ENCODE data around the gene HFE.
"Not testable (repeated sequence)": the region's sequence is repeated elsewhere in the genome, so short reads cannot be mapped to it uniquely, and the experiment has no call there.

Gene HFE

DNA sequence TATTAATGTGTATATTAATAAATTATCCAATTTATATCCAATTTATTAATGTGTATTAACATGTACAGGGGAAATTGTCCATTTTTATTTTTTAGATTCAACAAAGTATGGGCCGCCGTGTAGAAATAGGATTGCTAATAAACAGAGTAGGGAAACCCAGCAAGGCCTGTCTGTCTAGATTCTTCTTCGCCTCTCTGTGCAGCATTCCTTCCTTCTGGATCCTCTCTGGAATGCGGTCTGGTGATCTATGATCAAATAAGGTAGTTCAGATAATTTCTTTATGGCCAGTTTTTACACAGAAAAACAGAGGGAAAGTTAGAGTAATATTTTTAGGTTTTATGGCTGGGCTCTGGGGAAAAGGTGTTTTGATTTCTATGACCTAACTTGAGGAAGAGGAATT is 19.9 kb upstream of the HFE start:
- H3K4me1 ChIP-seq (ENCODE audit: control insufficient read depth, insufficient read depth, low read length), result no peaks in the 10 kb centered on the region
- peaks cover 5% of the 10 kb centered on the region for H3K27me3 ChIP-seq (ENCODE audit: control insufficient read depth, insufficient read depth, low read length)
- no peaks in the 10 kb centered on the region for H3K9me3 ChIP-seq (replicated peaks; ENCODE audit: low read length)
- H3K9ac ChIP-seq (ENCODE audit: low read depth, low read length), result no peak overlapping the region
- no peak overlapping the region for H3K4me3 ChIP-seq (ENCODE audit: low read length)
- no peaks in the 10 kb centered on the region for H3K36me3 ChIP-seq (ENCODE audit: insufficient read depth, low read length)
- H3K4me2 ChIP-seq (ENCODE audit: low read length), result no peak overlapping the region

DNA sequence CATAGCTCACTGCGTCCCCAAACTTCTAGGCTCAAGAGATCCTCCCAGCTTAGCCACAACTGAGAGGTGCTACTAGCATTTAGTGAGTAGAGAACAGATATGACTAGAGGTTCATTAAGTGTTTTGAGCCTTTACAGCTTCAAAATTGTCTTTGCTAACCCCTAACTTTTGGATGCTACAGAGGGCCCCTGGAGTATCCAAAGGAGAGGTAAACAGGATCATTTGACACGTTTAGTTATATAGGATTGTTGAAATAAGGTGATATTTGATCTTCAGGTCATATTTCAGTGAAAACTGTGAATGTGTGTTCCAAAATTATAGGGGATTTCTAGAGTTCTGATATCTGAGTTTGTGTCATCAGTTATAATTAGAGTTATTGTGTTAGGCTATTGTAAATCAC is 19.2 kb upstream of the HFE start:
- Histone ChIP-seq H3K4me3 (ENCODE audit: low read length) (no peak overlapping the region), H3K9me3 (replicated peaks; ENCODE audit: low read length) (no peaks in the 10 kb centered on the region), H3K27me3 (ENCODE audit: control insufficient read depth, insufficient read depth, low read length) (peaks cover 5% of the 10 kb centered on the region), H3K36me3 (ENCODE audit: insufficient read depth, low read length) (no peaks in the 10 kb centered on the region), H3K4me2 (ENCODE audit: low read length) (no peak overlapping the region), H3K9ac (ENCODE audit: low read depth, low read length) (no peak overlapping the region), H3K4me1 (ENCODE audit: control insufficient read depth, insufficient read depth, low read length) (no peaks in the 10 kb centered on the region)

DNA sequence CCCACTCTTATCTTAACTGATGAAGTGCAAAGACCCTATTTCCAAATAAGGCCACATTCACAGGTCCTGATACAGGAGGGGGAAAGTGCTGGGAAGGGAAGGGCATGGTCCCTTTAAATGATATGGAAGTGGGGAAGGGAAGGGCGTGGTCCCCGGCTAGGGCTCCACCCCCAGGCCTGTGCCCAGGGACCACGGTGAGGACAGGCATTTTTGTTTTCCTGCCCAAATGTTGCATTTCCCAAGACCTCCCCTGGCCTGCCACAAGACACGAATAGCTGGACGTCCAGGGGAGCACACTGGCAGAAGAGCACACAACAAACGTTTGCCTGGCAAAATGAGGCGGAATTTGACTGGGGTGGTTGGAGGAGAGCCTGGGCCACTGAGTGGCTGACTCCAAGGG is 16.1 kb upstream of the HFE start:
- Histone ChIP-seq H3K9ac (ENCODE audit: low read depth, low read length) (no peak overlapping the region), H3K4me1 (ENCODE audit: control insufficient read depth, insufficient read depth, low read length) (no peaks in the 10 kb centered on the region)

DNA sequence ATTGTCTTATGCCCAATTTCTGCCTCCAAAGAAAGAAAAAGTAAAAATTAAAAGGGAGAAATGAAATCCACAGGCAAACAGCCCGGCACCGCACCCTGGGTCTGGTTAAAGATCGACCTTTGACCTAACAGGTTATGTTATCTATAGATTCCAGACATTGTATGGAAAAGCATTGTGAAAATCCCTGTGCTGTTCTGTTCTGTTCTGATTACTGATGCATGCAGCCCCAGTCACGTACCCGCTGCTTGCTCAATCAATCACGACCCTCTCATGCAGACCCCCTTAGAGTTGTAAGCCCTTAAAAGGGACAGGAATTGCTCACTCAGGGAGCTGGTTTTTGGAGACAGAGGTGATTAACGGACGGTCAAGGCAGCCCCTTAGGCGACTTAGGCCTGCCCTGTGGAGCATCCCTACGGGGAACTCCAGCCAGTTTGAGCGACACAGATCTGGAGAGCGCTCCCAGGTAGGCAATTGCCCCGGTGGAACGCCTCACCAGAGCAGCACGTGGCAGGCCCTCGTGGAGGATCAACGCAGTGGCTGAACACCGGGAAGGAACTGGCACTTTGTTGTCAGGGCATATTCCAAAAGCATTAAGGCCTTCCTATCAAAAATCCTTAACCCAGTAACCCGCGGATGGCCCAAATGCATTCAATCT is 12.0 kb upstream of the HFE start:
- no peaks in the 10 kb centered on the region for H3K27me3 ChIP-seq (ENCODE audit: control insufficient read depth, insufficient read depth, low read length)
- no peak overlapping the region for H3K9ac ChIP-seq (ENCODE audit: low read depth, low read length)
- H3K36me3 ChIP-seq (ENCODE audit: insufficient read depth, low read length), result no peaks in the 10 kb centered on the region
- no peak overlapping the region for H3K4me2 ChIP-seq (ENCODE audit: low read length)
- no peak overlapping the region for H3K4me3 ChIP-seq (ENCODE audit: low read length)
- H3K9me3 ChIP-seq (replicated peaks; ENCODE audit: low read length), result no peaks in the 10 kb centered on the region
- no peaks in the 10 kb centered on the region for H3K4me1 ChIP-seq (ENCODE audit: control insufficient read depth, insufficient read depth, low read length)

More for the DNA sequence above, 16.1 kb upstream of the HFE start:
- Histone ChIP-seq H3K9me3 (replicated peaks; ENCODE audit: low read length) (no peaks in the 10 kb centered on the region), H3K36me3 (ENCODE audit: insufficient read depth, low read length) (no peaks in the 10 kb centered on the region), H3K4me2 (ENCODE audit: low read length) (peak overlapping the region; percentile 40), H3K27me3 (ENCODE audit: control insufficient read depth, insufficient read depth, low read length) (peaks cover 5% of the 10 kb centered on the region), H3K4me3 (ENCODE audit: low read length) (no peak overlapping the region)

DNA sequence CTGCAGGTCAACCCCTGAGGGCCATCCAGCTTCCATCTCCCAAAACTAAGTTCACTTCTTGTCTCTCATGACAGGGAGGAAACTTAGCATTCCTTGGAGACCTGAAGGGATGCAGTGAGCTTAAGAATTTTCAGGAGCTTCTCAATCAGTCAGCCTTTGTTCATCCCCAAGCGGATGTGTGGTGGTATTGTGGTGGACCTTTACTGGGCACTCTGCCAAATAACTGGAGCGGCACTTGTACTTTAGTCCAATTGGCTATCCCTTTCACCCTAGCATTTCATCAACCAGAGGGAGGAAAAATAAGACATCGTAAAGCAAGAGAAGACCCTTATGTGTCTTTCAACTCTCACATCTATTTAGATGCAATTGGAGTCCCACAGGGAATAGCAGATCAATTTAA is 9.2 kb upstream of the HFE start:
- H3K4me2 ChIP-seq (ENCODE audit: low read length); H3K27me3 ChIP-seq (ENCODE audit: control insufficient read depth, insufficient read depth, low read length): not testable (repeated sequence)

DNA sequence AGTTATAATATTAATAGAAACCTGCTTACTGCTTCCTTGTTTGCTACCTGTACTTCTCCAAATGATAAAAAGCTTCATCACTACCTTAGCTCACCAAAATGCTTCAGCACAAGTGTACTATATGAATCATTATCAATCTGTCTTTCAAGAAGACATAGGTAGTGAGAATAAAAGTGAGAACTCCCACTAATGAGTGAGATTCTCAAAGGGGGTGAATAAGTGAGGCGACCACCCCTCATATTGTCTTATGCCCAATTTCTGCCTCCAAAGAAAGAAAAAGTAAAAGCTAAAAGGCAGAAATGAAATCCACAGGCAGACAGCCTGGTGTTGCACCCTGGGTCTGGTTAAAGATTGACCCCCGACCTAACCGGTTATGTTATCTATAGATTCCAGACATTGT is 6.1 kb upstream of the HFE start:
- H3K4me3 ChIP-seq (ENCODE audit: low read length); H3K36me3 ChIP-seq (ENCODE audit: insufficient read depth, low read length); H3K9ac ChIP-seq (ENCODE audit: low read depth, low read length); H3K4me2 ChIP-seq (ENCODE audit: low read length); H3K9me3 ChIP-seq (replicated peaks; ENCODE audit: low read length); H3K4me1 ChIP-seq (ENCODE audit: control insufficient read depth, insufficient read depth, low read length); H3K27me3 ChIP-seq (ENCODE audit: control insufficient read depth, insufficient read depth, low read length): not testable (repeated sequence)

More for the DNA sequence above, 9.2 kb upstream of the HFE start:
- not testable (repeated sequence) for H3K4me3 ChIP-seq (ENCODE audit: low read length); H3K9me3 ChIP-seq (replicated peaks; ENCODE audit: low read length); H3K36me3 ChIP-seq (ENCODE audit: insufficient read depth, low read length); H3K4me1 ChIP-seq (ENCODE audit: control insufficient read depth, insufficient read depth, low read length); H3K9ac ChIP-seq (ENCODE audit: low read depth, low read length)

DNA sequence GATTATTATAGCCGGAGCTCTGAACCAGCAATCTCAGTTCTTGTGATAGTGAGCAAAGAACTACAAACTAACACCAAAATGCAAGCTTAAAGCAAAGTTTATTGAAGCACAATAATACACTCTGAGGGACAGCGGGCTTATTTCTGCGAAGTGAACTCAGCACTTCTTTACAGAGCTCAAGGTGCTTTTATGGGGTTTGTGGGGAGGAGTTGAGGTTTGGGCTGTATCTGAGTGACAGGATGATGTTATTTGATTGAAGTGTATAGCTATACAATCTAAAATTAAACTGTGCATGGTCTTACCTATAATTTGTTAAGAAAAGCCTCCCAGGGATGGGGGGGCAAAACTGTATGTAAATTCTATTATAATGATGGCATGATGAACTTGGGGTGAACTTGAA is 1.0 kb upstream of the HFE start:
- Histone ChIP-seq H3K9me3 (replicated peaks; ENCODE audit: low read length) (no peaks in the 10 kb centered on the region), H3K9ac (ENCODE audit: low read depth, low read length) (no peak overlapping the region), H3K27me3 (ENCODE audit: control insufficient read depth, insufficient read depth, low read length) (no peaks in the 10 kb centered on the region), H3K4me3 (ENCODE audit: low read length) (no peak overlapping the region), H3K4me1 (ENCODE audit: control insufficient read depth, insufficient read depth, low read length) (peaks cover 8% of the 10 kb centered on the region), H3K36me3 (ENCODE audit: insufficient read depth, low read length) (no peaks in the 10 kb centered on the region), H3K4me2 (ENCODE audit: low read length) (no peak overlapping the region)

DNA sequence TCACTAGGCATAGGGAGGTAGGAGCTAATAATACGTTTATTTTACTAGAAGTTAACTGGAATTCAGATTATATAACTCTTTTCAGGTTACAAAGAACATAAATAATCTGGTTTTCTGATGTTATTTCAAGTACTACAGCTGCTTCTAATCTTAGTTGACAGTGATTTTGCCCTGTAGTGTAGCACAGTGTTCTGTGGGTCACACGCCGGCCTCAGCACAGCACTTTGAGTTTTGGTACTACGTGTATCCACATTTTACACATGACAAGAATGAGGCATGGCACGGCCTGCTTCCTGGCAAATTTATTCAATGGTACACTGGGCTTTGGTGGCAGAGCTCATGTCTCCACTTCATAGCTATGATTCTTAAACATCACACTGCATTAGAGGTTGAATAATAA is 1.1 kb downstream of the HFE start:
- Histone ChIP-seq H3K4me3 (ENCODE audit: low read length) (peak overlapping the region; percentile 83), H3K27me3 (ENCODE audit: control insufficient read depth, insufficient read depth, low read length) (no peaks in the 10 kb centered on the region), H3K4me1 (ENCODE audit: control insufficient read depth, insufficient read depth, low read length) (peaks cover 8% of the 10 kb centered on the region), H3K9me3 (replicated peaks; ENCODE audit: low read length) (no peaks in the 10 kb centered on the region), H3K4me2 (ENCODE audit: low read length) (peak overlapping the region; percentile 80), H3K36me3 (ENCODE audit: insufficient read depth, low read length) (no peaks in the 10 kb centered on the region), H3K9ac (ENCODE audit: low read depth, low read length) (peak overlapping the region; percentile 84)

DNA sequence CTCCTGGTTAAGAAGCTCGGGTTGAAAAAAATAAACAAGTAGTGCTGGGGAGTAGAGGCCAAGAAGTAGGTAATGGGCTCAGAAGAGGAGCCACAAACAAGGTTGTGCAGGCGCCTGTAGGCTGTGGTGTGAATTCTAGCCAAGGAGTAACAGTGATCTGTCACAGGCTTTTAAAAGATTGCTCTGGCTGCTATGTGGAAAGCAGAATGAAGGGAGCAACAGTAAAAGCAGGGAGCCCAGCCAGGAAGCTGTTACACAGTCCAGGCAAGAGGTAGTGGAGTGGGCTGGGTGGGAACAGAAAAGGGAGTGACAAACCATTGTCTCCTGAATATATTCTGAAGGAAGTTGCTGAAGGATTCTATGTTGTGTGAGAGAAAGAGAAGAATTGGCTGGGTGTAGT is 2.0 kb downstream of the HFE start:
- H3K9me3 ChIP-seq (replicated peaks; ENCODE audit: low read length), result no peaks in the 10 kb centered on the region

DNA sequence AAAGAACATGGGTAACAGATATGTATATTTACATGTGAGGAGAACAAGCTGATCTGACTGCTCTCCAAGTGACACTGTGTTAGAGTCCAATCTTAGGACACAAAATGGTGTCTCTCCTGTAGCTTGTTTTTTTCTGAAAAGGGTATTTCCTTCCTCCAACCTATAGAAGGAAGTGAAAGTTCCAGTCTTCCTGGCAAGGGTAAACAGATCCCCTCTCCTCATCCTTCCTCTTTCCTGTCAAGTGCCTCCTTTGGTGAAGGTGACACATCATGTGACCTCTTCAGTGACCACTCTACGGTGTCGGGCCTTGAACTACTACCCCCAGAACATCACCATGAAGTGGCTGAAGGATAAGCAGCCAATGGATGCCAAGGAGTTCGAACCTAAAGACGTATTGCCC is 5.2 kb downstream of the HFE start:
- Histone ChIP-seq H3K4me3 (ENCODE audit: low read length) (no peak overlapping the region), H3K27me3 (ENCODE audit: control insufficient read depth, insufficient read depth, low read length) (no peaks in the 10 kb centered on the region), H3K4me2 (ENCODE audit: low read length) (no peak overlapping the region), H3K9ac (ENCODE audit: low read depth, low read length) (no peak overlapping the region), H3K36me3 (ENCODE audit: insufficient read depth, low read length) (no peaks in the 10 kb centered on the region), H3K4me1 (ENCODE audit: control insufficient read depth, insufficient read depth, low read length) (peaks cover 8% of the 10 kb centered on the region), H3K9me3 (replicated peaks; ENCODE audit: low read length) (no peaks in the 10 kb centered on the region)

More for the DNA sequence above, 2.0 kb downstream of the HFE start:
- Histone ChIP-seq H3K9ac (ENCODE audit: low read depth, low read length) (no peak overlapping the region), H3K4me2 (ENCODE audit: low read length) (no peak overlapping the region), H3K4me3 (ENCODE audit: low read length) (no peak overlapping the region), H3K4me1 (ENCODE audit: control insufficient read depth, insufficient read depth, low read length) (peaks cover 8% of the 10 kb centered on the region), H3K36me3 (ENCODE audit: insufficient read depth, low read length) (no peaks in the 10 kb centered on the region), H3K27me3 (ENCODE audit: control insufficient read depth, insufficient read depth, low read length) (no peaks in the 10 kb centered on the region)

DNA sequence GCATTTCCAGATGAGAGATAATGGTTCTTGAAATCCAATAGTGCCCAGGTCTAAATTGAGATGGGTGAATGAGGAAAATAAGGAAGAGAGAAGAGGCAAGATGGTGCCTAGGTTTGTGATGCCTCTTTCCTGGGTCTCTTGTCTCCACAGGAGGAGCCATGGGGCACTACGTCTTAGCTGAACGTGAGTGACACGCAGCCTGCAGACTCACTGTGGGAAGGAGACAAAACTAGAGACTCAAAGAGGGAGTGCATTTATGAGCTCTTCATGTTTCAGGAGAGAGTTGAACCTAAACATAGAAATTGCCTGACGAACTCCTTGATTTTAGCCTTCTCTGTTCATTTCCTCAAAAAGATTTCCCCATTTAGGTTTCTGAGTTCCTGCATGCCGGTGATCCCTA is 6.8 kb downstream of the HFE start:
- Histone ChIP-seq H3K4me2 (ENCODE audit: low read length) (no peak overlapping the region), H3K4me3 (ENCODE audit: low read length) (no peak overlapping the region), H3K4me1 (ENCODE audit: control insufficient read depth, insufficient read depth, low read length) (no peaks in the 10 kb centered on the region), H3K9ac (ENCODE audit: low read depth, low read length) (no peak overlapping the region), H3K27me3 (ENCODE audit: control insufficient read depth, insufficient read depth, low read length) (no peaks in the 10 kb centered on the region), H3K9me3 (replicated peaks; ENCODE audit: low read length) (no peaks in the 10 kb centered on the region), H3K36me3 (ENCODE audit: insufficient read depth, low read length) (no peaks in the 10 kb centered on the region)

DNA sequence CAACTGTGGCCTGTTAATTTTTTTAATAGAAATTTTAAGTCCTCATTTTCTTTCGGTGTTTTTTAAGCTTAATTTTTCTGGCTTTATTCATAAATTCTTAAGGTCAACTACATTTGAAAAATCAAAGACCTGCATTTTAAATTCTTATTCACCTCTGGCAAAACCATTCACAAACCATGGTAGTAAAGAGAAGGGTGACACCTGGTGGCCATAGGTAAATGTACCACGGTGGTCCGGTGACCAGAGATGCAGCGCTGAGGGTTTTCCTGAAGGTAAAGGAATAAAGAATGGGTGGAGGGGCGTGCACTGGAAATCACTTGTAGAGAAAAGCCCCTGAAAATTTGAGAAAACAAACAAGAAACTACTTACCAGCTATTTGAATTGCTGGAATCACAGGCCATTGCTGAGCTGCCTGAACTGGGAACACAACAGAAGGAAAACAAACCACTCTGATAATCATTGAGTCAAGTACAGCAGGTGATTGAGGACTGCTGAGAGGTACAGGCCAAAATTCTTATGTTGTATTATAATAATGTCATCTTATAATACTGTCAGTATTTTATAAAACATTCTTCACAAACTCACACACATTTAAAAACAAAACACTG is 10.1 kb downstream of the HFE start:
- H3K4me2 ChIP-seq (ENCODE audit: low read length), result no peak overlapping the region
- no peaks in the 10 kb centered on the region for H3K27me3 ChIP-seq (ENCODE audit: control insufficient read depth, insufficient read depth, low read length)
- no peak overlapping the region for H3K4me3 ChIP-seq (ENCODE audit: low read length)
- no peaks in the 10 kb centered on the region for H3K36me3 ChIP-seq (ENCODE audit: insufficient read depth, low read length)
- H3K9ac ChIP-seq (ENCODE audit: low read depth, low read length), result no peak overlapping the region
- no peaks in the 10 kb centered on the region for H3K9me3 ChIP-seq (replicated peaks; ENCODE audit: low read length)
- H3K4me1 ChIP-seq (ENCODE audit: control insufficient read depth, insufficient read depth, low read length), result no peaks in the 10 kb centered on the region
